G401 (cell line): ENCODE data around the gene RNF213. TPM values are rescaled to one million over a fixed set of nuclear protein-coding genes. Genes with fewer than 3 reads are reported as not detected.

Experiments
- DNase-seq: peaks from one replicate; pipeline ENCODE4 v3.0.0-alpha.2; 2015; ENCODE audit warnings: low spot score
- in situ Hi-C: cut with HindIII; loops from 2 replicates; pipeline ENCODE4 v1.10.0; 2016; ENCODE audit warnings: low sequenced_read_pairs, mixed read lengths
- total RNA-seq: library from RNA; depleted of rRNA; stranded (reverse); fragments of >200 nt; shearing (Covaris generic); gene quantifications from 2 replicates; pipeline ENCODE4 v1.2.3, GENCODE V29; 2014; rRNA removed

RNF213 gene
- total RNA-seq, 1 experiment from 2014 or later = 15.2 TPM

- DNase-seq = no peak
- in situ Hi-C loops = no loop called here
Measured at GRCh38 chr17:80445007-80445725, 184.5 kb downstream of the RNF213 start.

- in situ Hi-C loops = no loop called here
- DNase-seq = peak; percentile 66
Measured at GRCh38 chr17:80445726-80446110, 185.1 kb downstream of the RNF213 start.

DNA sequence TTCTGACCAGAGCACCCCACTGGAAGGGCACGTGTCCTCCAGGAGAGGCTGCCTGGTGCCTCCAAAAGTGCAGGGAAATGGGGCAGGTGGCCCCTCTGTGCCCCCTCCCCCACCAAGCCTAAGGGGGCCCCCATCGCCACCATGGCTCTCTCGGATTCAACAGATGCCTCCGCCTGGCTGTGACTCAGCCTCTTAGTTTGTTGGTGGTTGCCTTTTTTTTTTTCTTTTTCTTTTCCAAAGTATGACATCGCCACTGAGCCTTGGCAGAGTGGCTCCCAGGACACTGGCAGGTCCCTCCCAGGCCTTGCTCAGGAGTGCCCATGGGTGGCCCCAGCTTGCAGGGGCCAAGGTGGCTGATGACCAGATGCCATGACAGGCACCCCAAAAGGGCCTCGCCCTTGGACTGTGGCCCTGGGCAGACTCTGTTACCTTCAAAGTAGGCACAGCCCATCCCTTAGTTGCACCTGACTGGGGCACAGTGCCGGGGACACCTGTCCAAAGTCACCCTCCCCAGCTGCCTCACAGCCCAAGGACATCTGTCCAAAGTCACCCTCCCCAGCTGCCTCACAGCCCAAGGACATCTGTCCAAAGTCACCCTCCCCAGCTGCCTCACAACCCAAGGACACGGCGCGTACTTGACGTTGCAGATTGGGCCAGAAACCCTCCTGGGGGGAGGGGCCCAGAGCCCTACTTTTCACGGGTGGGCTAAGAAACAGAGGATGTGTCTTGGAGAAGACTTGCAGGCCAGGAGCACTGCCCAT, 186.2 kb downstream of the RNF213 start:
- in situ Hi-C loops = no loop called here
- no peak for DNase-seq

GRCh38 chr17:80447790-80448189, 187.1 kb downstream of the RNF213 start:
- no peak for DNase-seq
- in situ Hi-C loops = no loop called here

Other genes with a start within 250 kb of the RNF213 start
- 9.6 and 21.7 TPM in 2 replicates for gene TBC1D16, start 225.0 kb upstream of the RNF213 start, total RNA-seq
- 13.7 and 14.4 TPM in 2 replicates for gene CCDC40, start 224.2 kb upstream of the RNF213 start, total RNA-seq
- 41.7 and 43.5 TPM in 2 replicates for gene GAA, start 159.3 kb upstream of the RNF213 start, total RNA-seq
- 239 and 247 TPM in 2 replicates for gene EIF4A3, start 113.7 kb upstream of the RNF213 start, total RNA-seq
- 0.44 TPM in 1 of 2 replicates, not detected in the other for gene CARD14, start 90.8 kb upstream of the RNF213 start, total RNA-seq
- gene SGSH, start 40.5 kb upstream of the RNF213 start, total RNA-seq = 19.8 and 31.7 TPM in 2 replicates
- gene SLC26A11, start 40.4 kb upstream of the RNF213 start, total RNA-seq = 16.7 and 19.0 TPM in 2 replicates
- 28.1 and 30.7 TPM in 2 replicates for gene ENDOV, start 154.3 kb downstream of the RNF213 start, total RNA-seq
- gene NPTX1, start 215.8 kb downstream of the RNF213 start, total RNA-seq = 0.07 and 0.12 TPM in 2 replicates